PC-9 (cell line): ENCODE data around the gene OTULINL. TPM values are rescaled to one million over a fixed set of nuclear protein-coding genes. Genes with fewer than 3 reads are reported as not detected.

Experiments
- BruUV-seq: library from RNA; stranded (reverse); fragments of 400-500 nt; replicated peaks from 2 replicates; lab custom pipeline; 2021; lab: Mats Ljungman, UMichigan
- CTCF ChIA-PET: fragments of 300-600 bp; sonication (Branson Sonifier 250); formaldehyde crosslinking; loops from one replicate; lab custom pipeline; 2022; ENCODE audit warnings: antibody characterized with exemption; lab: Charles Lee
- POLR2A ChIA-PET: fragments of 300-600 bp; sonication (Branson Sonifier 250); formaldehyde crosslinking; loops from one replicate; lab custom pipeline; 2022; ENCODE audit warnings: antibody characterized with exemption; ENCODE audit not compliant: unreplicated experiment; lab: Charles Lee
- DNase-seq, 2 experiments: peaks; one replicate each; pipeline versions ENCODE4 v3.0.0 to v3.0.0-alpha.2; 2015 to 2022; ENCODE audit warnings: mixed read lengths in 1 of 2
- H2AFZ ChIP-seq: fragments of 200-600 bp; sonication (generic); 2 replicates; pipeline ENCODE4 v1.8.1; 2017; ENCODE audit warnings: antibody characterized with exemption
- H3F3A ChIP-seq: fragments of 200-600 bp; sonication (generic); 2 replicates; pipeline ENCODE4 v1.8.1; 2017; ENCODE audit warnings: antibody characterized with exemption, mild to moderate bottlenecking, low read depth; ENCODE audit not compliant: insufficient read depth
- H3K27ac ChIP-seq: fragments of 200-600 bp; sonication (generic); 2 replicates; pipeline ENCODE4 v1.6.1; 2016; ENCODE audit warnings: mixed run types
- H3K27me3 ChIP-seq: fragments of 200-600 bp; sonication (generic); 2 replicates; pipeline ENCODE4 v1.6.1; 2016; ENCODE audit warnings: low read depth, mixed run types; ENCODE audit not compliant: insufficient read depth
- H3K36me3 ChIP-seq: fragments of 200-600 bp; sonication (generic); 2 replicates; pipeline ENCODE4 v1.6.1; 2016; ENCODE audit warnings: low read depth, mixed run types
- H3K4me1 ChIP-seq: fragments of 200-600 bp; sonication (generic); replicated peaks from 2 replicates; pipeline ENCODE4 v1.6.1; 2016; ENCODE audit warnings: mixed run types; ENCODE audit not compliant: insufficient read depth
- H3K4me2 ChIP-seq: fragments of 200-600 bp; sonication (generic); 2 replicates; pipeline ENCODE4 v1.6.1; 2017; ENCODE audit warnings: mixed run types
- H3K4me3 ChIP-seq: fragments of 200-600 bp; sonication (generic); 2 replicates; pipeline ENCODE4 v1.6.1; 2016; ENCODE audit warnings: mixed run types
- H3K79me2 ChIP-seq: fragments of 200-600 bp; sonication (generic); 2 replicates; pipeline ENCODE4 v1.6.1; 2017; ENCODE audit warnings: low read depth, mixed run types
- H3K9me2 ChIP-seq: fragments of 200-600 bp; sonication (generic); 2 replicates; pipeline ENCODE4 v1.8.1; 2017; ENCODE audit warnings: mild to moderate bottlenecking; ENCODE audit not compliant: insufficient read depth
- H3K9me3 ChIP-seq: fragments of 200-600 bp; sonication (generic); 2 replicates; pipeline ENCODE4 v1.8.1; 2016; ENCODE audit warnings: low read depth; ENCODE audit not compliant: insufficient read depth
- H4K20me1 ChIP-seq: fragments of 200-600 bp; sonication (generic); 2 replicates; pipeline ENCODE4 v1.8.1; 2017; ENCODE audit not compliant: insufficient read depth
- EZH2 ChIP-seq: fragments of 200-600 bp; sonication (generic); IDR thresholded peaks from 2 replicates; pipeline ENCODE4 v1.8.0; 2017; ENCODE audit warnings: antibody characterized with exemption, low read depth
- intact Hi-C: fragments of 100-400 bp; cut with micrococcal nuclease; formaldehyde crosslinking; loops from one replicate; pipeline ENCODE4 v1.10.0; 2022; ENCODE audit not compliant: unreplicated experiment
- total RNA-seq: library from RNA; stranded (reverse); gene quantifications from 2 replicates; pipeline ENCODE4 v1.2.3, GENCODE V29; 2021
- TF ChIP-seq, protein P1 (sequence below): fragments of 200-600 bp; sonication (generic); conservative IDR thresholded peaks from 2 replicates; pipeline ENCODE4 v1.6.1; 2017; ENCODE audit warnings: mixed run types, antibody characterized with exemption, mild to moderate bottlenecking, moderate library complexity

Gene OTULINL
- total RNA-seq, 1 experiment from 2014 or later, result 4.1 TPM

DNA sequence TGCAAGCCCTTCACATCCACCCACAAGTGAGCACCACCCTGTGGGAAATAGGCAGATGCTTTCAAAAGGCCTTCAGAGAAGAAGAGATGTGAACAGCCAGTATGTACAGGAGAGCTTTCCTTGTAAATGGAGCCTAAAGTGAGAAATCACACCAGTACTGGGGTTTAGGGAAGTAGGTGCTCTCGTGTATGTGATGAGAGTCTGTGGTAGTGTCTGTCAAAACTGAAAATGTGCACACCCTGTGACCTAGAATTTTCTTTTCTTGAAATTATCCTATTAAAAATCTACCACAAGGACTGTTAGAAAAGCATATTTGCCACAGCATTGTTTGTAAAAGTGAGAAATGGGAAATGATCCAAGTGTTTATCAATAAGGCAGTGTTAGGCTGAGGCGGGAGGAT, 16.6 kb downstream of the OTULINL start:
- intact Hi-C loops, result no loop called here
- Histone ChIP-seq H4K20me1 (no peaks in the 10 kb centered on the region), H3K79me2 (no peaks in the 10 kb centered on the region), H3K4me2 (no peak overlapping the region), H3K9me3 (no peaks in the 10 kb centered on the region; the same call in 1 of the 2 replicates), H2AFZ (no peak overlapping the region), H3K4me1 (no peaks in the 10 kb centered on the region), H3K9me2 (no peaks in the 10 kb centered on the region), H3K4me3 (no peak overlapping the region), H3K36me3 (no peaks in the 10 kb centered on the region), H3K27ac (no peak overlapping the region), H3F3A (no peaks in the 10 kb centered on the region), H3K27me3 (no peaks in the 10 kb centered on the region)
- POLR2A ChIA-PET, result no interaction called here
- CTCF ChIA-PET, result no interaction called here
- TF ChIP-seq EZH2, result no peak
- TF ChIP-seq, protein P1, sequence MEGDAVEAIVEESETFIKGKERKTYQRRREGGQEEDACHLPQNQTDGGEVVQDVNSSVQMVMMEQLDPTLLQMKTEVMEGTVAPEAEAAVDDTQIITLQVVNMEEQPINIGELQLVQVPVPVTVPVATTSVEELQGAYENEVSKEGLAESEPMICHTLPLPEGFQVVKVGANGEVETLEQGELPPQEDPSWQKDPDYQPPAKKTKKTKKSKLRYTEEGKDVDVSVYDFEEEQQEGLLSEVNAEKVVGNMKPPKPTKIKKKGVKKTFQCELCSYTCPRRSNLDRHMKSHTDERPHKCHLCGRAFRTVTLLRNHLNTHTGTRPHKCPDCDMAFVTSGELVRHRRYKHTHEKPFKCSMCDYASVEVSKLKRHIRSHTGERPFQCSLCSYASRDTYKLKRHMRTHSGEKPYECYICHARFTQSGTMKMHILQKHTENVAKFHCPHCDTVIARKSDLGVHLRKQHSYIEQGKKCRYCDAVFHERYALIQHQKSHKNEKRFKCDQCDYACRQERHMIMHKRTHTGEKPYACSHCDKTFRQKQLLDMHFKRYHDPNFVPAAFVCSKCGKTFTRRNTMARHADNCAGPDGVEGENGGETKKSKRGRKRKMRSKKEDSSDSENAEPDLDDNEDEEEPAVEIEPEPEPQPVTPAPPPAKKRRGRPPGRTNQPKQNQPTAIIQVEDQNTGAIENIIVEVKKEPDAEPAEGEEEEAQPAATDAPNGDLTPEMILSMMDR, result no peak
- no peak for DNase-seq
- BruUV-seq, result no TSS peak

DNA sequence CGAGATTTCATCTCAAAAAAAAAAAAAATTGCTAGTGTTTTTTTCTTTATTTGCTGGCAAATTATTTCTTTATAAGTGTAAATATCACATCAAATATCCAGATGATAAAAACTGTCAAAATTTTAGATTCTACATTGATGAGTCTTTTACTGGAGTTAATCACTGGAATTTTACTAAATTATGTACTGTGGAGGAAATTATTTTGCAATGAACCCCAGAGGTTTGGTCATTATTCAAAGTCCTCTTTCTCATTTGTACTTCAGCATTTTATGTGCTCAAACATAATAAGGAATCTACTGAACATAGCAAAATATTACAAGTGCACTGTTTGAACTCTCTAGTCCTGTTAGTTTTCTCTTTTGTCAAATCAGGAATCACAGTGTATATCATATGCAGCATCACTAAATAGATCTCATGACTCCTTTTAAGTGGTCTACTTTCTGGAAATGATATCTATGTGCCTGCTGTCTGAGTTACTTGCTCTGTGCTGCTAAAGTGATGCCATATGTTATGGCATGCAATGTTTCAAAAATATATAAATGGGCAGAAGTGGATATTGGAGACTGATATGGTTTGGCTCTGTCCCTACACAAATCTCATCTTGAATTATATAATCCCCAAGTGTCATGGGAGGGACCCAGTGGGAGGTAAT, 18.0 kb downstream of the OTULINL start:
- BruUV-seq, result no TSS peak
- Histone ChIP-seq H3K4me2 (no peak overlapping the region), H3K27me3 (no peaks in the 10 kb centered on the region), H2AFZ (no peak overlapping the region), H3F3A (no peaks in the 10 kb centered on the region), H3K9me3 (no peaks in the 10 kb centered on the region; the same call in 1 of the 2 replicates), H3K9me2 (no peaks in the 10 kb centered on the region), H3K36me3 (no peaks in the 10 kb centered on the region), H3K4me3 (no peak overlapping the region), H3K4me1 (no peaks in the 10 kb centered on the region), H3K27ac (no peak overlapping the region), H4K20me1 (no peaks in the 10 kb centered on the region), H3K79me2 (no peaks in the 10 kb centered on the region)
- TF ChIP-seq, protein P1, result no peak
- no peak for TF ChIP-seq EZH2
- CTCF ChIA-PET, result interaction anchor here (0.6 kb wide), 1 partner anchor 13 kb away, joined by 5 read pairs; no protein-coding TSS in a partner anchor
- intact Hi-C loops, result no loop called here
- no peak for DNase-seq
- POLR2A ChIA-PET, result no interaction called here

DNA sequence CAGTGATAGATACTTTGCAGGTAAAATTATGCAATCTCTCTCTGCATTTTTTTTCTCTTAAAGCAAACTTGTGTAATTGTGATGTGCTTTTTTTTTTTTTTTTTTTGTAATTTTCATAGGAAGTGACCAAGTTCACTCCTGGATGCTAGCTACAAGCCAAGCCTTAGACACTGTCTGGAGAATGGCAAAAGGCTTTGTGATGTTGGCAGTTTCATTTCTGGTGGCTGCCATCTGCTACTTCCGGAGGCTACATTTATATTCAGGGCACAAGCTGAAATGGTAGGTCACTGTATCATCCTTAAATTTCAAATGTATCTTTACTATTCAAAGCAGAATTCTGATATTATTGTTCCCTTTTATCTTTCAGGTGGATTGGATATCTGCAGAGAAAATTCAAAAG, 19.3 kb downstream of the OTULINL start:
- Histone ChIP-seq H4K20me1 (no peaks in the 10 kb centered on the region), H3K27ac (no peak overlapping the region), H3F3A (no peaks in the 10 kb centered on the region), H3K79me2 (no peaks in the 10 kb centered on the region), H3K4me3 (no peak overlapping the region), H3K4me1 (no peaks in the 10 kb centered on the region), H3K27me3 (no peaks in the 10 kb centered on the region), H3K9me2 (no peaks in the 10 kb centered on the region), H2AFZ (no peak overlapping the region), H3K36me3 (no peaks in the 10 kb centered on the region), H3K4me2 (no peak overlapping the region), H3K9me3 (no peaks in the 10 kb centered on the region; the same call in 1 of the 2 replicates)
- ChIA-PET CTCF (no interaction called here), POLR2A (interaction anchor here (0.6 kb wide), 1 partner anchor 599 kb away, joined by 13 read pairs; no protein-coding TSS in a partner anchor)
- TF ChIP-seq, protein P1, result no peak
- TF ChIP-seq EZH2, result no peak
- intact Hi-C loops, result no loop called here
- DNase-seq, result no peak
- BruUV-seq, result no TSS peak
